LNCAP (cell line): ENCODE results near the gene CYP4B1.

ENCODE experiments used
- CTCF ChIP-seq: fragments of 450-650 bp; IDR thresholded peaks from 2 replicates; pipeline ENCODE4 v1.5.1; 2017; ENCODE audit warnings: mild to moderate bottlenecking

Gene CYP4B1

GRCh38 chr1:46822248-46822826, 23.5 kb downstream of the CYP4B1 start:
- TF ChIP-seq CTCF, result no peak

GRCh38 chr1:46823151-46823550, 24.3 kb downstream of the CYP4B1 start:
- TF ChIP-seq CTCF, result no peak

GRCh38 chr1:46830665-46831322, 31.9 kb downstream of the CYP4B1 start:
- TF ChIP-seq CTCF, result no peak

GRCh38 chr1:46862348-46862747, 63.5 kb downstream of the CYP4B1 start:
- no peak for TF ChIP-seq CTCF
